HepG2 (cell line): Measurements from ENCODE around the gene ANXA2. TPM values are rescaled to one million over a fixed set of nuclear protein-coding genes. Genes with fewer than 3 reads are reported as not detected.

ENCODE experiments used
- ETV6 ChIP-seq: sonication (generic); formaldehyde crosslinking; conservative IDR thresholded peaks from 2 replicates; pipeline ENCODE4 v1.4.0; 2020; ENCODE audit warnings: missing genetic modification reagents
- NR2F2 ChIP-seq: IDR thresholded peaks from 2 replicates; pipeline ENCODE4 v1.6.1; 2012; ENCODE audit warnings: low read depth, inconsistent platforms, borderline replicate concordance
- NR3C1 ChIP-seq: sonication (generic); formaldehyde crosslinking; IDR thresholded peaks from 2 replicates; pipeline ENCODE4 v1.4.0; 2020; ENCODE audit warnings: missing genetic modification reagents
- PAX8 ChIP-seq: sonication (generic); formaldehyde crosslinking; IDR thresholded peaks from 2 replicates; pipeline ENCODE4 v1.8.0; 2022; ENCODE audit warnings: mild to moderate bottlenecking, missing genetic modification reagents, borderline replicate concordance
- ZNF674 ChIP-seq: sonication (generic); formaldehyde crosslinking; IDR thresholded peaks from 2 replicates; pipeline ENCODE4 v1.5.0; 2020; ENCODE audit warnings: low read depth, mild to moderate bottlenecking, missing genetic modification reagents
- ZNF7 ChIP-seq: IDR thresholded peaks from 2 replicates; pipeline ENCODE4 v1.6.1; 2016; ENCODE audit warnings: missing biosample characterization, missing genetic modification reagents
- ZNF850 ChIP-seq: sonication (generic); formaldehyde crosslinking; conservative IDR thresholded peaks from 2 replicates; pipeline ENCODE4 v1.9.0; 2021; ENCODE audit warnings: mild to moderate bottlenecking, missing genetic modification reagents
- polyA plus RNA-seq, 8 experiments: library from polyadenylated mRNA; depleted of rRNA in 3 of 8; stranded (reverse) in 7 of 8; unstranded in 1 of 8; fragments of >200 nt; fragmentation: Illumina TruSeq in 4 of 8; extraction: Trizol in 4 of 8; gene quantifications; 2 replicates each; pipeline versions ENCODE4 v1.2.1 to v1.2.3, GENCODE V29; 2011 to 2016; ENCODE audit warnings: low read depth in 4 of 8, missing spikeins in 1 of 8, mixed read lengths in 1 of 8; ENCODE audit not compliant: insufficient read depth in 1 of 8
- total RNA-seq, 5 experiments: library from RNA; depleted of rRNA; stranded (reverse); fragments of >200 nt; fragmentation: Illumina TruSeq; extraction: Trizol; gene quantifications; 2 replicates each; pipeline ENCODE4 v1.2.3, GENCODE V29; 2016; ENCODE audit warnings: low read depth in 1 of 5
- TF ChIP-seq, protein P1 (sequence below): sonication (generic); formaldehyde crosslinking; IDR thresholded peaks from 2 replicates; pipeline ENCODE4 v1.4.0; 2020; ENCODE audit warnings: missing genetic modification reagents, borderline replicate concordance
- TF ChIP-seq, protein P2 (sequence below): sonication (generic); formaldehyde crosslinking; IDR thresholded peaks from 2 replicates; pipeline ENCODE4 v1.4.0; 2020; ENCODE audit warnings: missing genetic modification reagents
- TF ChIP-seq, protein P3 (sequence below): sonication (generic); formaldehyde crosslinking; IDR thresholded peaks from one replicate; pipeline ENCODE4 v1.5.1; 2020; ENCODE audit warnings: mild to moderate bottlenecking, missing genetic modification reagents; ENCODE audit errors: not compliant biosample characterization
- TF ChIP-seq, protein P4 (sequence below): sonication (generic); formaldehyde crosslinking; IDR thresholded peaks from 2 replicates; pipeline ENCODE4 v1.4.0; 2020; ENCODE audit warnings: missing genetic modification reagents
- TF ChIP-seq, protein P5 (sequence below): sonication (generic); formaldehyde crosslinking; IDR thresholded peaks from 2 replicates; pipeline ENCODE4 v1.4.0; 2020; ENCODE audit warnings: missing genetic modification reagents, mild to moderate bottlenecking, borderline replicate concordance

Gene ANXA2
- total and polyA plus RNA-seq, 2 of the 13 experiments (the other 11 are each of a cell fraction or from before 2014, with no cell fraction given): 196 to 613 TPM

DNA sequence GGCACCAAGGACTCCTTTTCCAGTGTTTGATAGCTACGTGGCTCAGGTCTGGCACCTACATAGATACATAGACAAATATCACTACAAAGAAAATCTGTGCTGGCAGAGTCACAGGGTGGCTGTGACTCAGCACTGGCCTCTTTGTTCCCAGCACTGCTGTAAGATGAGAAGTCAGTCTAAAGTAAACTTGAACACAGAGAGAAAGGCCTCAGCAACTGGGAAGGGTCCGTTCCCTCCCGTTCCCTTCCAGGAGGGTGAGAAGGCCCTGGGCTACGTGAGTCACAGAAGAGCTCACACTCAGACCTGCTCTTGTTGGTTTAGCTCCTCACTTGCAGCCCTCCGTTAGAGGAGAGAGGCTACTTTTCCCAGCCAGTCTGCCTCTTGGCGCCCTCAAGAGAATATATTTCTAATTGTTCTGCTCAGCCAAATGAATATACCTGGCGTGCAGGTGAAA lies 23.1 kb downstream of the ANXA2 start (continued):
- TF ChIP-seq, protein P1, sequence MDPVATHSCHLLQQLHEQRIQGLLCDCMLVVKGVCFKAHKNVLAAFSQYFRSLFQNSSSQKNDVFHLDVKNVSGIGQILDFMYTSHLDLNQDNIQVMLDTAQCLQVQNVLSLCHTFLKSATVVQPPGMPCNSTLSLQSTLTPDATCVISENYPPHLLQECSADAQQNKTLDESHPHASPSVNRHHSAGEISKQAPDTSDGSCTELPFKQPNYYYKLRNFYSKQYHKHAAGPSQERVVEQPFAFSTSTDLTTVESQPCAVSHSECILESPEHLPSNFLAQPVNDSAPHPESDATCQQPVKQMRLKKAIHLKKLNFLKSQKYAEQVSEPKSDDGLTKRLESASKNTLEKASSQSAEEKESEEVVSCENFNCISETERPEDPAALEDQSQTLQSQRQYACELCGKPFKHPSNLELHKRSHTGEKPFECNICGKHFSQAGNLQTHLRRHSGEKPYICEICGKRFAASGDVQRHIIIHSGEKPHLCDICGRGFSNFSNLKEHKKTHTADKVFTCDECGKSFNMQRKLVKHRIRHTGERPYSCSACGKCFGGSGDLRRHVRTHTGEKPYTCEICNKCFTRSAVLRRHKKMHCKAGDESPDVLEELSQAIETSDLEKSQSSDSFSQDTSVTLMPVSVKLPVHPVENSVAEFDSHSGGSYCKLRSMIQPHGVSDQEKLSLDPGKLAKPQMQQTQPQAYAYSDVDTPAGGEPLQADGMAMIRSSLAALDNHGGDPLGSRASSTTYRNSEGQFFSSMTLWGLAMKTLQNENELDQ: no peak
- no peak for TF ChIP-seq ZNF674 (CRISPR knock-in tag)
- TF ChIP-seq ZNF7 (CRISPR knock-in tag): no peak
- TF ChIP-seq, protein P2, sequence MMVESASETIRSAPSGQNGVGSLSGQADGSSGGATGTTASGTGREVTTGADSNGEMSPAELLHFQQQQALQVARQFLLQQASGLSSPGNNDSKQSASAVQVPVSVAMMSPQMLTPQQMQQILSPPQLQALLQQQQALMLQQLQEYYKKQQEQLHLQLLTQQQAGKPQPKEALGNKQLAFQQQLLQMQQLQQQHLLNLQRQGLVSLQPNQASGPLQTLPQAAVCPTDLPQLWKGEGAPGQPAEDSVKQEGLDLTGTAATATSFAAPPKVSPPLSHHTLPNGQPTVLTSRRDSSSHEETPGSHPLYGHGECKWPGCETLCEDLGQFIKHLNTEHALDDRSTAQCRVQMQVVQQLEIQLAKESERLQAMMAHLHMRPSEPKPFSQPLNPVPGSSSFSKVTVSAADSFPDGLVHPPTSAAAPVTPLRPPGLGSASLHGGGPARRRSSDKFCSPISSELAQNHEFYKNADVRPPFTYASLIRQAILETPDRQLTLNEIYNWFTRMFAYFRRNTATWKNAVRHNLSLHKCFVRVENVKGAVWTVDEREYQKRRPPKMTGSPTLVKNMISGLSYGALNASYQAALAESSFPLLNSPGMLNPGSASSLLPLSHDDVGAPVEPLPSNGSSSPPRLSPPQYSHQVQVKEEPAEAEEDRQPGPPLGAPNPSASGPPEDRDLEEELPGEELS (CRISPR knock-in tag): peak; percentile 82
- no peak for TF ChIP-seq ETV6 (CRISPR knock-in tag)
- TF ChIP-seq ZNF850 (CRISPR knock-in tag): no peak
- TF ChIP-seq NR2F2: peak; percentile 52; the same call in 1 of the 2 replicates
- TF ChIP-seq, protein P3, sequence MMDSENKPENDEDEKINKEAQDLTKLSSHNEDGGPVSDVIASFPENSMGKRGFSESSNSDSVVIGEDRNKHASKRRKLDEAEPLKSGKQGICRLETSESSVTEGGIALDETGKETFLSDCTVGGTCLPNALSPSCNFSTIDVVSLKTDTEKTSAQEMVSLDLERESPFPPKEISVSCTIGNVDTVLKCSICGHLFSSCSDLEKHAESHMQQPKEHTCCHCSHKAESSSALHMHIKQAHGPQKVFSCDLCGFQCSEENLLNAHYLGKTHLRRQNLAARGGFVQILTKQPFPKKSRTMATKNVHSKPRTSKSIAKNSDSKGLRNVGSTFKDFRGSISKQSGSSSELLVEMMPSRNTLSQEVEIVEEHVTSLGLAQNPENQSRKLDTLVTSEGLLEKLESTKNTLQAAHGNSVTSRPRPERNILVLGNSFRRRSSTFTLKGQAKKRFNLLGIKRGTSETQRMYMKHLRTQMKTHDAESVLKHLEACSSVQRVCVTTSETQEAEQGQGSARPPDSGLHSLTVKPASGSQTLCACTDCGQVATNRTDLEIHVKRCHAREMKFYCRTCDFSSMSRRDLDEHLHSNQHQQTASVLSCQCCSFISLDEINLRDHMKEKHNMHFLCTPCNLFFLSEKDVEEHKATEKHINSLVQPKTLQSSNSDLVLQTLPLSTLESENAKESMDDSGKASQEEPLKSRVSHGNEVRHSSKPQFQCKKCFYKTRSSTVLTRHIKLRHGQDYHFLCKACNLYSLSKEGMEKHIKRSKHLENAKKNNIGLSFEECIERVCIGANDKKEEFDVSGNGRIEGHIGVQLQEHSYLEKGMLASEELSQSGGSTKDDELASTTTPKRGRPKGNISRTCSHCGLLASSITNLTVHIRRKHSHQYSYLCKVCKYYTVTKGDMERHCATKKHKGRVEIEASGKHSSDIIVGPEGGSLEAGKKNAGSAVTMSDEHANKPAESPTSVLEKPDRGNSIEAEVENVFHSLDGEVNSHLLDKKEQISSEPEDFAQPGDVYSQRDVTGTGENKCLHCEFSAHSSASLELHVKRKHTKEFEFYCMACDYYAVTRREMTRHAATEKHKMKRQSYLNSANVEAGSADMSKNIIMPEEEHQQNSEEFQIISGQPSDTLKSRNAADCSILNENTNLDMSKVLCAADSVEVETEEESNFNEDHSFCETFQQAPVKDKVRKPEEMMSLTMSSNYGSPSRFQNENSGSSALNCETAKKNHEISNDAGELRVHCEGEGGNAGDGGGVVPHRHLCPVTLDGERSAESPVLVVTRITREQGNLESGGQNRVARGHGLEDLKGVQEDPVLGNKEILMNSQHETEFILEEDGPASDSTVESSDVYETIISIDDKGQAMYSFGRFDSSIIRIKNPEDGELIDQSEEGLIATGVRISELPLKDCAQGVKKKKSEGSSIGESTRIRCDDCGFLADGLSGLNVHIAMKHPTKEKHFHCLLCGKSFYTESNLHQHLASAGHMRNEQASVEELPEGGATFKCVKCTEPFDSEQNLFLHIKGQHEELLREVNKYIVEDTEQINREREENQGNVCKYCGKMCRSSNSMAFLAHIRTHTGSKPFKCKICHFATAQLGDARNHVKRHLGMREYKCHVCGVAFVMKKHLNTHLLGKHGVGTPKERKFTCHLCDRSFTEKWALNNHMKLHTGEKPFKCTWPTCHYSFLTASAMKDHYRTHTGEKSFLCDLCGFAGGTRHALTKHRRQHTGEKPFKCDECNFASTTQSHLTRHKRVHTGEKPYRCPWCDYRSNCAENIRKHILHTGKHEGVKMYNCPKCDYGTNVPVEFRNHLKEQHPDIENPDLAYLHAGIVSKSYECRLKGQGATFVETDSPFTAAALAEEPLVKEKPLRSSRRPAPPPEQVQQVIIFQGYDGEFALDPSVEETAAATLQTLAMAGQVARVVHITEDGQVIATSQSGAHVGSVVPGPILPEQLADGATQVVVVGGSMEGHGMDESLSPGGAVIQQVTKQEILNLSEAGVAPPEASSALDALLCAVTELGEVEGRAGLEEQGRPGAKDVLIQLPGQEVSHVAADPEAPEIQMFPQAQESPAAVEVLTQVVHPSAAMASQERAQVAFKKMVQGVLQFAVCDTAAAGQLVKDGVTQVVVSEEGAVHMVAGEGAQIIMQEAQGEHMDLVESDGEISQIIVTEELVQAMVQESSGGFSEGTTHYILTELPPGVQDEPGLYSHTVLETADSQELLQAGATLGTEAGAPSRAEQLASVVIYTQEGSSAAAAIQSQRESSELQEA (CRISPR knock-in tag): no peak
- TF ChIP-seq, protein P4, sequence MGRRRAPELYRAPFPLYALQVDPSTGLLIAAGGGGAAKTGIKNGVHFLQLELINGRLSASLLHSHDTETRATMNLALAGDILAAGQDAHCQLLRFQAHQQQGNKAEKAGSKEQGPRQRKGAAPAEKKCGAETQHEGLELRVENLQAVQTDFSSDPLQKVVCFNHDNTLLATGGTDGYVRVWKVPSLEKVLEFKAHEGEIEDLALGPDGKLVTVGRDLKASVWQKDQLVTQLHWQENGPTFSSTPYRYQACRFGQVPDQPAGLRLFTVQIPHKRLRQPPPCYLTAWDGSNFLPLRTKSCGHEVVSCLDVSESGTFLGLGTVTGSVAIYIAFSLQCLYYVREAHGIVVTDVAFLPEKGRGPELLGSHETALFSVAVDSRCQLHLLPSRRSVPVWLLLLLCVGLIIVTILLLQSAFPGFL: no peak
- no peak for TF ChIP-seq PAX8 (CRISPR knock-in tag)
- TF ChIP-seq, protein P5, sequence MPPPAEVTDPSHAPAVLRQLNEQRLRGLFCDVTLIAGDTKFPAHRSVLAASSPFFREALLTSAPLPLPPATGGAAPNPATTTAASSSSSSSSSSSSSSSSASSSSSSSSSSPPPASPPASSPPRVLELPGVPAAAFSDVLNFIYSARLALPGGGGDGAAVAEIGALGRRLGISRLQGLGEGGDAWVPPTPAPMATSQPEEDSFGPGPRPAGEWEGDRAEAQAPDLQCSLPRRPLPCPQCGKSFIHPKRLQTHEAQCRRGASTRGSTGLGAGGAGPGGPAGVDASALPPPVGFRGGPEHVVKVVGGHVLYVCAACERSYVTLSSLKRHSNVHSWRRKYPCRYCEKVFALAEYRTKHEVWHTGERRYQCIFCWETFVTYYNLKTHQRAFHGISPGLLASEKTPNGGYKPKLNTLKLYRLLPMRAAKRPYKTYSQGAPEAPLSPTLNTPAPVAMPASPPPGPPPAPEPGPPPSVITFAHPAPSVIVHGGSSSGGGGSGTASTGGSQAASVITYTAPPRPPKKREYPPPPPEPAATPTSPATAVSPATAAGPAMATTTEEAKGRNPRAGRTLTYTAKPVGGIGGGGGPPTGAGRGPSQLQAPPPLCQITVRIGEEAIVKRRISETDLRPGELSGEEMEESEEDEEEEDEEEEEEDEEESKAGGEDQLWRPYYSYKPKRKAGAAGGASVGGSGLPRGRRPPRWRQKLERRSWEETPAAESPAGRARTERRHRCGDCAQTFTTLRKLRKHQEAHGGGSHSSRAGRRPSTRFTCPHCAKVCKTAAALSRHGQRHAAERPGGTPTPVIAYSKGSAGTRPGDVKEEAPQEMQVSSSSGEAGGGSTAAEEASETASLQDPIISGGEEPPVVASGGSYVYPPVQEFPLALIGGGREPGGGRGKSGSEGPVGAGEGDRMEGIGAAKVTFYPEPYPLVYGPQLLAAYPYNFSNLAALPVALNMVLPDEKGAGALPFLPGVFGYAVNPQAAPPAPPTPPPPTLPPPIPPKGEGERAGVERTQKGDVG (CRISPR knock-in tag): no peak
- no peak for TF ChIP-seq NR3C1 (CRISPR knock-in tag)
